ENCODE data around the gene ATP6V1G2.

ATP6V1G2 gene

DNA sequence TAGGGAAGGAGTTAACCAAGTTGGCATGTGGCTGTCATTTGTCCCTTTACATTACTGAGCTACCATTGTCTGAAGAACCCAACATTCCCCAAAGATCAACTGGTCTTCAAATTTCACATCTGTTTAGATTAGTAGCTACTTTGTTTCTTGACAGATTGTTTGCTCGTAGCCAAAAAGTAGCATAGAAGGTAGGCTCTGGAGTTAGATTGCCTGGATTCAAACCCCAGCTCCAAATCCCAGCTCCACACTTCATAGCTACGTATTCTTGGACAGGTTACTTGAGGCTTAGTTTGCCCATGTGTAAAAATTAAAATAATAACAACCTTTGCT, 2.1 kb upstream of the ATP6V1G2 start:
- DNase-seq (ENCODE audit: low read depth in 2 of 3, low spot score in 1 of 3) = no peak

DNA sequence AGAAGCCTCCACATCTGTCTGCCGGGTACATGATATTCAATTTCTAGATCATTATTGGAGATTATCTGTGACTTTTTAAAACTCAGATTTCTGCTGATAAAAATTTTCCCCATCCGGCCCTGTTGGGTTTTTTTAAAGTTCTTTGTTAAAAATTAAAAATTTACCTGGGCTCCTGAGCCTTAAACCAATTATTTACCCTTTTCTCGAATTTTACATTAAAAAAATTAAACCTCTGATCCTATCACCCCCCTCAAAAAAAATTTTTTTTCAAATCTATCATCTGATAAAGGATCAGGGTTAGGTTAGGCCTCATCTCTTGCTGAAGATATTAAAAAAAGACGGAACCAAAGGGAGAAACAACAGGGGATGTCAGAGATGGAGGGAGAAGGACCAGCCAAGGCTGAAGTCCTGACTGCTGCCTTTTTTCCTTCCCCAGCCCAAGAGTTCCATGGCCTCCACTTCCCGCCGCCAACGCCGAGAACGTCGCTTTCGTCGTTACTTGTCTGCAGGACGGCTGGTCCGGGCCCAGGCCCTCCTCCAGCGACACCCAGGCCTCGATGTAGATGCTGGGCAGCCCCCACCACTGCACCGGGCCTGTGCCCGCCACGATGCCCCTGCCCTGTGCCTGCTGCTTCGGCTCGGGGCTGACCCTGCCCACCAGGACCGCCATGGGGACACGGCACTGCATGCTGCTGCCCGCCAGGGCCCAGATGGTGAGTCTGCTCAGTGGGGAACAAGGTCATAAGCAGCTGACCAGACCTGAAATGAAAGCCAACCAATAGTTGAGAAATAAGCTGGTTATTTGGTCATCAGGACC, 1.5 kb upstream of the ATP6V1G2 start:
- no peak for DNase-seq (ENCODE audit: low read depth in 2 of 3, low spot score in 1 of 3)

DNA sequence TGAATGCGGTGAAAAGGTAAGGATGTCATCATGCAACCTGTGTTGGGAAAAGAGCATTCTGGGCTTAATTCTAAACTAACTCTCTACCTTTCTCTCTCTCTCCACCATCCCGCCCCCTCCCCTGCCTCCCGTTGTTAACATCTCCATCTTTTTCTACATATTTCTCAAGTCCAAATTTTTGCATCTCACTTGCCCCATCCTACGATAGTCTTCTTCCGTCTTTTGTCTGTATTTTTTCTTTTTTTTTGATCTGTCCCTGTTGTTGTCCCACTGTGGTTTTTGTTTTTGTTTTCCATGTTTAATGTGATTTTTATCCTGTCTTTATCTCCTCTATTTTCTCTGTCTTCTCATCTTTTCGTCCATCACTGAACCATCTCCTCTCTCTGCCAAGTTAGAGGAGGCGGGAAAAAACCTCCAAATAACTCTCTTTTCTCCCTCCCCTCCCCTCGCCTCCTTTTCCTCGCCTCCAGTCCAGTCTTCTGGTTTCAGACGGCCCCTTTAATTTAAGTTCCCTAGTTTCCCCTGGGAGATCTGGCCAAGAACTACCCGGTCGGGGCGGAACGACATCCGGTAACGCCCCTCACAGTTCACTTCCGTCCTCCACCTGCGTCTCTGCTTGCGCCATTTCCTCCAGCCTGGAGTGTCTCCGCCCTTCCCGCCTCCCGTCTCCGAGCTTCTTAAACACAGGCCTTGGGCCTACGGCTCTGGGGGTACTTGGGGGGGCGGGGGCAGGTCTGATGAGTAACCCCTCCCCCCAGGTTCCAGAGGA, 734 bp upstream of the ATP6V1G2 start, which contains the start of gene NFKBIL1:
Gene NFKBIL1, plus strand, starts transcription at position 651 of the 769 bp plus-strand sequence. Its CDS starts 87 bp downstream, at position 738.
- peak; percentile 89 to 91 (median 89) for DNase-seq (ENCODE audit: low read depth in 2 of 3, low spot score in 1 of 3)

DNA sequence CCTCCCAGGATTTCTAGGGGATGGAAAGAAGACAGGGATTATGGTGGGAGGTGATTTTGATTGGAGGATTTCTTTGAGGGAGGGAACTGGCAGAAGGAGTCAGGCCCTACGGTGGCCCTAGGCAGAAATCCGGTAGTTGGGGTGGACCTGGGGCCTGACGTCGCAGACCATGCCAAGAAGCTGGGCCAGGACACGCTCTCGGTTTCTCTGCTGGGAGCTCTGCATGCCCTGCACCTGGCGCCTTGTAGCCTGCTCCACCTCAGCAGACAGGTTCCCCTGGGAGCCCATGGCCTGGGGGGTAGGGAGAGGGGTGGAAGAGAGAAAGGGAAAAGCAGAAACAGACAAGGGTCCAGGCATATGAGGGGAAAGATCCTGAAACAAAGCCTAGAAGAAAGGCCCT, 1.1 kb downstream of the ATP6V1G2 start:
- DNase-seq (ENCODE audit: low read depth in 2 of 3, low spot score in 1 of 3) = no peak

DNA sequence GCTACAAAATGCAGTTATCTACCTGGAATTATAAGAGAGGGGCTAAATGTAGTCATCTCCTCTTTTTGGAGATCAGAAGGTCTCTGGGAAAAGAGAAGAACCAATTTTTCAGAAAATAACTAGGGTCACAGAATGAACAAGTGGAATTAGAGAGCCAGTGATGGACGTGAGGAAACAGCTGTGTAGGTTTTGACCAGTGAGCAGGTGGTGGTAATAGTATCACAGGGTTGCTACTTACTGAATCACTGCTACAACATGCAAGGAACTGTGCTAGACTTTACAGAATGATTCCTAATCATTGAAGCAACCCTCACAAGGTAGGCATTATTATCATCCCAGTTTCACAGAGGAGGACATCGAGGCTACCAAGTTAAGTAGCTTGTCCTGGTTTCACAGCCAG, 1.7 kb downstream of the ATP6V1G2 start:
- DNase-seq (ENCODE audit: low read depth in 2 of 3, low spot score in 1 of 3) = no peak

DNA sequence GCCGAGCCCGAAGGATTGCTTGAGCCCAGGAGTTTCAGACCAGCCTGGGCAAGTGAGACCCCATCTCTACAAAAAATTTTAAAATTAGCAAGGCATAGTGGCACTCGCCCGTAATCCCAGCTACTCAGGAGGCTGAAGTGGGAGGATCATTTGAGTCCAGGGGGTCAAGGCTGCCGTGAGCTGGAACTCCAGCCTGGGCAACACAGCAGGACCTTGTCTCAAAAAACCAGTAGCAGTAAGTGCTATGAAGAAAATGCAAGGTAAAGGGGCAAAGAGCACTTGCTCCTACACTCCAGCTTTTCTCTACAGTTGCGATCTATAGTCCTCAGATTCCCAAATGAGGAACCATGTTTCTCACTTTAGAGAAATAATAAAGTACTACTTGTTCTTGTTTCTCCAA, 2.8 kb downstream of the ATP6V1G2 start:
- DNase-seq (ENCODE audit: low read depth in 2 of 3, low spot score in 1 of 3) = no peak

DNA sequence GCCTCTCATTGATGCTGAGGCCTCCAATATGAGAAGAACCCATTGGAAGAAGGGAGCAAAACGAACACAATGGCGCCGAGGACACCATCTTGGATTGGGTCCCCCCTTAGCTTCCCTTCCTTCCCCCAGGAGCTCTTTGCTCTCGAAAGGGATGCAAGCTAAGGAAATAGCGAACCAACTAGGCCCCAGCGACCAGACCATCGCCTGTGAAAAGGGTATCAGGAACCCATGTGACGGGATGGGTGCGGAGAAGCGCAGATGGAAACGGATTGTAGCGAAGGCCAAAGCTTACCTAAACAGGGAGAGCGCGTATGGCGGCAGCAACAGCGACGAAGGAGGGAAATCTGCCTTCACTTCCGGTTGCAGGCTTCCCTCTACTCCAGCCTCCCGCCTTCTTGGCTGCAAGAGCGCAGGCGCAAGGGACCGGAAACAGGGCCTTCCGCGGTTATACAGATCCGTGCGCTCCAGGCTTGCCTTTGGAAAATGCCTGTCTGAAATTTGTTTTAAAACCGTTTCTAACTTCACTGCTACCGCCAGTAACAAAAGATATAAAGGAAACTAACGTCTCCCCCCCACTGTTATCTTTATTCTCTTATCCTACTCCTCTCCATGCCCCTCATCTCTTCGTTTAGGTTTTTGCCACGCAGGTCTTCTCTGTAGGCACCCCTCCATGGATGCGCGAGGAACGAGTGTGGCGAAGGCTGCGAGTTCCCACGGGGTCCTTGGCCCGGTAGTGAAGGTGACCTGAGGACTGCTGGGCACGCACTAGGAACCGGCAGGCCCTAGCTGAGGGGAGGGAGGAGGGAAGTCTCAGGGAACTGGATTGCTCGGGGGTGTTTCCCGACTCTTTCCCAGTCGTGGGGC, 4.5 kb downstream of the ATP6V1G2 start, which contains the start of gene DDX39B:
Gene DDX39B, minus strand, starts transcription at position 346 of the 864 bp plus-strand sequence. CDS start 1,471 bp downstream, outside the sequence.
- peak; percentile 86 to 92 (median 89) for DNase-seq (ENCODE audit: low read depth in 2 of 3, low spot score in 1 of 3)

DNA sequence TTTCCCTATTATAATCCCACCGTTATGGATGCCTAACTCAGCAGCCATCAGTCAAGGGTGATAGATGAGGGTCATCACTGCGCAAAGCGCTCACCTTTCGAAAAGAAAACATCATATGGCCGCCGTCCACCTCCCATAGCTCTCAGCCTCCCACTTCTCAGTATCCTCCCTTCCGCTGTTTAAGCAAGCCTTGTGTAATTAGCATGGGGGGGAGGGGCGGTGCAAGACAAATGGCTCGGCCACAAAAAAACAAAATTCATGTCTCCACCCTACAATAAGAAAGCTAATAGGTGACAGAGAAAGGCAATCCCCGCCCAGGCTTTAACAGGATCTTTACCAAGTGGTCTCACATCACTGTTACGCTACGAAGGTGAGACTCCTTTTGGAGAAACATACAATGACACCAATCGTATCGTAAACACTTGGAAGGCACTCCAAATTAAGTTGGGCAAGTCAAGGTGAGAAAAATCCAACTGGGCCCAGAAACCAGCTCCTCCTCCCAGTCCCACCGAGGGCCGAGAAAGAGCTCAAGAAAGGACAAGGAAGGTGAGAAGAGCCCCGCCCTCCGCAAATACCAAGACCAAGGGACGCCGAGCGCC, 5.2 kb downstream of the ATP6V1G2 start:
- DNase-seq (ENCODE audit: low read depth in 2 of 3, low spot score in 1 of 3) = peak; percentile 40 to 54 (median 52)

DNA sequence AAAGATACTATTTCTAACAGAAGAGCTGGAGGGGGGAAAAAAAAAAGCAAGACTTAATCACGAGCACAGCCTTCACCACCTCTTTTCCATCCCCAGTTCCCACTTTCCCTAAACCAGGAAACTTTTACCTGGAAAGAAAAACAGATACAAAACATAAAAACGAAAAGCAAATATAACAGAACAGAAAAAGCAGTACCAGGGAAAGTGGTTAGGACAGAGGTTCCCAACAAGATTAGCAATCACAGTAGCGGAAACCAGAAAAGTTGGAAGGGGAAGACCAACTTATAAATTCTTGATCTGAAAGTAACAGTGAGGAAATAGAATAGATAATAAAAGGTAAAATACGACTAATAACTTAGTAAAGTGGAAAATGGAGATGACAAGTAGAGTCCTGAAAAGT, 5.8 kb downstream of the ATP6V1G2 start:
- no peak for DNase-seq (ENCODE audit: low read depth in 2 of 3, low spot score in 1 of 3)

DNA sequence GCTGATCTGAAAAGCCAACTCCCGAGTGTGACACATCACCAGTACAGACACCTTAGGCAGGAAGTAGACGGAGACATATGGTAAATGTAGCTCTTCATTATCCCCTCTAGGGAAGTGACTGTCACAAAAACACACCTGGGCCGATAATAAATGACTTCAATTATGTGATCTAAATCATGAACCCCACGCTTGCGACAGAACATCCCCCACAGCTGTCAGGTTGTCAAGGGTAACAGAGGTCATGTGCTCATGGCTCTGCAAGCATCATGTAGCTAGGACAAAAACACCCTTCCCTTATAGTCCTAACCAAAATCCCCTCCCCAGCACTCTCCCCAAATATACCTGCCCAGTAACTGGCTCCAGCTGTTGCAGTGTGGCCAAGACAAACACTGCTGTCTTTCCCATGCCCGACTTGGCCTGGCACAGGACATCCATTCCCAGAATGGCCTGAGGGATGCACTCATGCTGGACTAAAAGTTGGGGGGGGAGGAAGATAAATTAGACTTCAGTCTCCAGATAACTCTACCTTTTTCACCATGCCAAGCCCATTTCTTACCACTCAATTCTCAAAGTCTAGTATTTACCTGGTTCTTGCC, 7.5 kb downstream of the ATP6V1G2 start:
- DNase-seq (ENCODE audit: low read depth in 2 of 3, low spot score in 1 of 3) = no peak

DNA sequence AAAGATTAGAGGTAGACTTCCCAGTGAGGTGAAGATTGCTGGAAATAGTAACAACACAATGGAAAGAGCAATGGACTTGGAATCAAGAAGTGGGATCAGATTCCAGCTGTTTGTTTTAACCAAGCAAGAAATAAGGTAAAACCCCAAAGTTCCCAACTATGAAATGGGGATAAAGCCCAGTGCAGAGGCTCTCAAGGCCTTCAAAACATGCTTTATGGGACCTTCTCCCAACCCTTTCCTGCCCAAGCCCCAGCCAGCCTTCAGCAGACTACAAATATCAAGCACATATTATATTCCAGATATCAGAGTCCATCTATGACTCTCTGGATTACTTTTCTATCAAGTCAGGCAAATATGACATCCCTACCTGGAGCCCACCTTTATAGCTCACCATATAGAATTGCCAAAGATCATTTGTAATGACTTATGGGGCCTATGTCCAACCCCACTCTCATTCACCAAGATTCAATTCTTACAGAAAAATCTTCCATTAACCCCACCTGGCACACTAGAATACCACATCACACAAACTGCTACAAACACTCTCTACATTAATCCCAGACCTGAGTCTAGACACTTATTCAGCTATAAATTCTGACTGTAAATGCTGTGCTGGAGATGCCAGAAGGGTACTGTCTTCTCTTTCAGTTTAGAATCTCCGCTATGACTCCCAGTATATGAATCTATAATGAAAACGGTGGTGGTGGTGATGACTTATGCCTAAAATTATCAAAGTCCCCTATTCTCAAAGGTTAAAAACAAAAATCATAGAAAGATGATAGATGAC, 10.7 kb downstream of the ATP6V1G2 start:
- DNase-seq (ENCODE audit: low read depth in 2 of 3, low spot score in 1 of 3) = no peak

DNA sequence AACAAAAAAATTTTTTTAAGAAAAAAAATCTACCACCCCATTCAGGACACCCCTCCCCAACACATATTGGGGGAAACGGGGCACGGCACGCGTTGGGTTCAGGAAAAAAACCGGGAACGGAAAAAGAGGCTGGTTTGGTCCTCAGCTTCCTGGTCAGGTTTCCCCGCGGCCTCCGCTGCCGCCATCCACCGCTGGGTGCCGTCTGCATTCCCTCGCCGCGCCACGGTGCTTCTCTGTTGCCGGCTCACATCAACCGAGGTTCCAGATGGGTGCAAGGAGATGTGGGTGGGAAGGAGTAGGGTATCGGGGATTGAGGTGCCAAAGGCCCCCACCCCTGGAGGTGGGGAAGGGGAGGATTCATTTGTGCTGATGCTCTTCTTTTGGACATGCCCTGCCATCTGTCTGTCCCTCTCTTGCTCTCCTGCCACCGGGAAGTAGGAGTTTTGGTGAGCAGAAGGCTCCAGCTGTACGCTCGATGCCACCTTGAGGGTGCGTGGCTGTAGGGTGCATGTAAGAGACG, 11.8 kb downstream of the ATP6V1G2 start:
- DNase-seq (ENCODE audit: low read depth in 2 of 3, low spot score in 1 of 3) = no peak

DNA sequence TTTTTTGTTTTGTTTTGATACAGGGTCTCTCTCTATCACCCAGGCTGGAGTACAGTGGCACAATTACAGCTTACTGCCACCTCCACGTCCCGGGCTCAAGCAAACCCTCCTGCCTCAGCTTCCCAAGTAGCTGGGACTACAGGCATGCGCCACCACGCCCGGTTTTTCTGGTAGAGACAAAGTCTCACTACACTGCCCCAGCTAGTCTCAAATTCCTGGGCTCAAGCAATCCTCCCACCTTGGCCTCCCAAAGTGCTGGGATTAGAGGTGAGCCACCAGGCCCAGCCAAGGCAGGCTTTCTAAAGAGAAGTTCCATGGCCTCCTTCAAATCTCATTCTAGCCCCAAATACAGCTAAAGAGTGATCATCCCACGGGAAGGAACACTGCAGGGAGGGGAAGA, 12.4 kb downstream of the ATP6V1G2 start:
- DNase-seq (ENCODE audit: low read depth in 2 of 3, low spot score in 1 of 3) = no peak

DNA sequence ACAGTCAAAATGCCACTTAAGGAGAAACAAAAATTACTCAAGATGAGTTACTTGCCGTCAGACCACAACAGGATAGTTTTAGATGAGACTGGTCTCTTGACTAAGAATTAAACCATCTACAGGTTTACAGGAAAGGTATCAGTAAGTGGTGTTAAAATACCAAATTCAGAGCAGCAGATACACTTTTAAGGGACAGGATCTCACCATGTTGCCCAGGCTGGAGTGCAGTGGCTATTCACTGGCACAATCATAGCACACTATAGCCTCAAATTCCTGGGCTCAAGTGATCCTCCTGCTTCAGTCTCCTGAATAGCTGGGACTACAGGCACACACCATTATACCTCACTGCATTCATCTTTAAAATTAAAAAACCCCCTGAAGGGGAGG, 13.0 kb downstream of the ATP6V1G2 start:
- DNase-seq (ENCODE audit: low read depth in 2 of 3, low spot score in 1 of 3) = no peak

DNA sequence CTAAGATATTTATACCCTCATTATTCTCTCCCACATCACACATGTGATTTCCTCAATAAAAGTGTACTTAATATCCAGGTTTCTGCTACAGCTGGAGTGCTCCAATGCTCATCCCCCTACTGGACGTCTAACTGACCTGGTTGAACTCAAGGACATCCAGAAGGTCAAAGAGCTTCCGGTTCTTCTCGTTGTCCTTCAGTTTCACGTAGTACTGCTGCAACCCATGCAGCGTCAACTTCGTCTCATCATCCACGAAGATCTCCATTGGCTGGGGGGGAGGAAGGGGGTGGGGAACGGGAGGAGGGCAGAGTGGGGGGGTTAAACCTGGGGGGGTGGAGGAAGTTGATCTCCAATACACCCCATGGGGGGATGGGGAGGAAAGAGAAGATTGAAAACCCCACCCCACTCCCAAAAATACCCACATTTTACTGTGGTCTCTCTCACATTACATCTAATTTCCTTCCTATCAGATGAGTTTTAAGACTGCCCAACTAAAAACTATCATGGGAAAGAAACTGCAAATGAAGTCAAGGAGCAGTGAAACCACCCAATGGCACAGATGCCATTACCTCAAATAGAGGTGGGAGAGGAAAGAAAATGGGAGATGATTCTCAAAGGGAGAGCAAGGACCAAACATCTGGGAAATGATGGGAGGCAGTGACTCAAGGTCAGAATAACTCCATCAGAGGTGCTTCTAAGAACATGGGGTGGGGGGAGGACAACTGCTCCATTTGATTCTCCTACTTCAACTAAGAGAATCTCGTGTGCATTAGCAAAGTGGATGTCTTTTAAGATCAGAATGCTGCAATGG, 13.6 kb downstream of the ATP6V1G2 start:
- DNase-seq (ENCODE audit: low read depth in 2 of 3, low spot score in 1 of 3) = no peak

DNA sequence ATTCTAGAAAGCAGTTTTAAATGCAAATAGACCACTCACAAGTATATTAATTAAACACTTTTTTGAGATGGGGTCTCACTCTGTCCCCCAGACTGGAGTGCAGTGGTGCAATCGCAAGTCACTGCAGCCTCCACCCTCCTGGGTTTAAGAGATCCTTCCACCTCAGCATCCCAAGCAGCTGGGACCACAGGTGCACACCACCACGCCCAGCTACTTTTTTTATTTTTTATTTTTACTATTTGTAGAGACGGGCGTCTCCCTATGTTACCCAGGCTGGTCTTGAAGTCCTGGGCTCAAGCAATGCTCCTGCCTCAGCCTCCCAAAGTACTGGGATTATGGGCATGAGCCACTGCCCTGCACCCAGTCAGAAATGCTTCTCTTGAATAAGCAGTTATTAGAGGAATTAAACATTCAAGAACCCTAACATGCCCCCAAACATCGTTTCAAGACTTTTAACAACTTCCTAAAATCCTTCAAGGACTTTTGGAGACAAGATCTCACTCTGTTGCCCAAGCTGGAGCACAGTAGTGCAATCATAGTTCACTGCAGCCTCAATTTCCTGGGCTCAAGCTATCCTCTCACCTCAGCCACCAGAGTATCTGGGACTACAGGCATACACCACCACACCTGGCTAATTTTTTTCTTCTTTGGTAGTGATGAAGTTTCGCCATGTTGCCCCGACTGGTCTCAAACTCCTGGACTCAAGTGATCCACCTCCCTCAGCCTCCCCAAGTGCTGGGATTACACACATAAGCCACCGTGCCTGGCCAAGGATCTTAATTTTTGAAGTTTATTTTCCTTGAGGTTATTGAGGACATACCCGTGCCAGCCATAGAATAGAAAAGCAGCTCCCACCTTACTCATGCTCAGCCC, 14.4 kb downstream of the ATP6V1G2 start:
- DNase-seq (ENCODE audit: low read depth in 2 of 3, low spot score in 1 of 3) = no peak

DNA sequence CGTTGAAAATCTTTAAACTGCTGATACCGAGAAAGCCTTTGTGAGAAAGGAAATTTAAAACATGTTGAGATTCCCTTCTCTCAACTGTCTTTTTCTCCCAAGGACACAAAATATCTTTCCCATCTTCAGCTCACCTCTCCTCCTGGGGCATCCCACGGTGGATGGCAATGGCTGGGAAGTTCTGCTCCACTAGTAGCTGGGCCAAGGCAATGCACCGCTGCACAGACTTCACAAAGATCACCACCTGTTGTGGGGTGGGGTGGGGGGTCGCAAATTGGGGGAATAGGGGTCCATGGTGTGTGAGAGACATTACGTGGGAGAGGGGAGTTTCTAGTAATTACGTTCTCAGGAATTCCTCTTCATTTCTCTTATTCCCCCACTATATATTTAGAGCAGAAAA, 15.2 kb downstream of the ATP6V1G2 start:
- DNase-seq (ENCODE audit: low read depth in 2 of 3, low spot score in 1 of 3) = no peak

DNA sequence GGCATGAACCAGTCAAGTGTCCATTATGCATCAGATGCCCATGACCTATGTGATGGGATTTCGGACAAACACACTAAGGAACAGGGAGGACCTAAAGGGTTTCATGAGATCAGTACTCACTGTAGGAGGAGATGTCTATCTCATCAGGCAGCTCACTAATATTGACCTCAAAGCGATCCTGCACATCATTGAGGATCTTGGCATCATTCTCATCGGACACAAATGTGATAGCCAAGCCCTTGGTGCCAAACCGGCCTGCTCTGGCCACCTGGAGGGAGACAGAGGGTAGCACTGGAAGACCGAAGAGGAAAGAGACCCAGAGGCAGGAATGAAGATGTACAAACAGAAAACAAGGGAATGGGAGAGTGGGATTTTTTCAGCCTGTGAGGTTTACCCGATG, 15.7 kb downstream of the ATP6V1G2 start:
- no peak for DNase-seq (ENCODE audit: low read depth in 2 of 3, low spot score in 1 of 3)
